Right lobe of liver (tissue), 6 donors: ENCODE results near the gene SNRNP40. TPM values are rescaled to one million over a fixed set of nuclear protein-coding genes. Genes with fewer than 3 reads are reported as not detected.

Source experiments
- ATAC-seq, 4 donors: fragments of 200-7000 bp; cut with Tn5 transposase; one replicate each; pipeline ENCODE4 v1.9.1; 2020; ENCODE audit warnings: mild to moderate bottlenecking in 4 of 4, moderate library complexity in 4 of 4
- DNase-seq, 3 donors: peaks; one replicate each; pipeline ENCODE4 v3.0.0-alpha.2; 2020
- H3K27ac ChIP-seq, 3 donors: fragments of 200-600 bp; one replicate each; pipeline ENCODE4 v1.8.0; 2022
- H3K27me3 ChIP-seq, 2 donors: fragments of 200-600 bp; one replicate each; pipeline ENCODE4 v1.8.0; 2022
- H3K36me3 ChIP-seq, 4 donors: fragments of 200-600 bp; sonication (generic) in 1 of 4; one replicate each; pipeline versions ENCODE4 v1.5.1 to v1.8.0; 2017 to 2022; ENCODE audit warnings: control low read depth in 1 of 4
- H3K4me1 ChIP-seq, 4 donors: fragments of 200-600 bp; sonication (generic) in 1 of 4; one replicate each; pipeline versions ENCODE4 v1.5.1 to v1.8.0; 2017 to 2022; ENCODE audit warnings: control low read depth in 1 of 4
- H3K4me3 ChIP-seq, 3 donors: fragments of 200-600 bp; one replicate each; pipeline ENCODE4 v1.8.0; 2022
- H3K9me3 ChIP-seq, 4 donors: fragments of 200-600 bp; sonication (generic) in 1 of 4; one replicate each; pipeline versions ENCODE4 v1.5.1 to v1.8.0; 2017 to 2022; ENCODE audit warnings: control low read depth in 1 of 4
- POLR2A ChIP-seq: fragments of 450-650 bp; IDR thresholded peaks from one replicate; pipeline ENCODE4 v1.6.1; 2017; ENCODE audit warnings: antibody characterized with exemption, mild to moderate bottlenecking
- WGBS: methylation state at CpG from one replicate; pipeline ENCODE4 v1.1.6; 2018; ENCODE audit warnings: low coverage, low lambda C conversion rate; ENCODE audit not compliant: insufficient coverage; ENCODE audit errors: missing lambda C conversion rate; 5-methylcytosine and 5-hydroxymethylcytosine counted together
- intact Hi-C, 2 donors: fragments of 100-400 bp; cut with DNase I; formaldehyde crosslinking; loops; one replicate each; pipeline versions ENCODE4 v1.11.2 to v1.14.1; 2022
- total RNA-seq, 6 experiments: library from RNA; depleted of rRNA in 2 of 6; stranded (reverse); fragments of >200 nt in 2 of 6; fragmentation: NEBNext Ultra II Directional in 3 of 6; extraction: Animal tissue kit (Norgen Biotek cat#: 25700) in 3 of 6; gene quantifications; one replicate each; pipeline versions ENCODE4 v1.1.0 to v1.2.4, GENCODE V29; 2016 to 2023
- TF ChIP-seq, protein P1 (sequence below), 4 donors: fragments of 200-600 bp in 3 of 4; fragments of 450-650 bp in 1 of 4; IDR thresholded peaks; one replicate each; pipeline versions ENCODE4 v1.5.1 to v1.8.0; 2016 to 2022; ENCODE audit warnings: antibody characterized with exemption in 4 of 4, mild to moderate bottlenecking in 2 of 4
- donor health status: DM: no; HTN: yes; CAD: no.
- donor health status: DM: no; HTN: no; CAD: no.
- donor health status: DM: no; HTN: no; CAD: no.
- donor health status: DM: no; HTN: yes; CAD: no.
- donor health status: DM: no; HTN: yes; CAD: no.

The SNRNP40 gene
- total RNA-seq, 6 experiments from 2014 or later = 12.2 to 18.9 (median 14.9) TPM

GRCh38 chr1:31216016-31216415 lies 80.6 kb downstream of the SNRNP40 start:
- Histone ChIP-seq H3K27ac (no peak overlapping the region), H3K4me1 (no peaks in the 10 kb centered on the region), H3K36me3 (no peaks in the 10 kb centered on the region), H3K4me3 (no peak overlapping the region), H3K27me3 (no peaks in the 10 kb centered on the region), H3K9me3 (no peaks in the 10 kb centered on the region)
- TF ChIP-seq, protein P1, sequence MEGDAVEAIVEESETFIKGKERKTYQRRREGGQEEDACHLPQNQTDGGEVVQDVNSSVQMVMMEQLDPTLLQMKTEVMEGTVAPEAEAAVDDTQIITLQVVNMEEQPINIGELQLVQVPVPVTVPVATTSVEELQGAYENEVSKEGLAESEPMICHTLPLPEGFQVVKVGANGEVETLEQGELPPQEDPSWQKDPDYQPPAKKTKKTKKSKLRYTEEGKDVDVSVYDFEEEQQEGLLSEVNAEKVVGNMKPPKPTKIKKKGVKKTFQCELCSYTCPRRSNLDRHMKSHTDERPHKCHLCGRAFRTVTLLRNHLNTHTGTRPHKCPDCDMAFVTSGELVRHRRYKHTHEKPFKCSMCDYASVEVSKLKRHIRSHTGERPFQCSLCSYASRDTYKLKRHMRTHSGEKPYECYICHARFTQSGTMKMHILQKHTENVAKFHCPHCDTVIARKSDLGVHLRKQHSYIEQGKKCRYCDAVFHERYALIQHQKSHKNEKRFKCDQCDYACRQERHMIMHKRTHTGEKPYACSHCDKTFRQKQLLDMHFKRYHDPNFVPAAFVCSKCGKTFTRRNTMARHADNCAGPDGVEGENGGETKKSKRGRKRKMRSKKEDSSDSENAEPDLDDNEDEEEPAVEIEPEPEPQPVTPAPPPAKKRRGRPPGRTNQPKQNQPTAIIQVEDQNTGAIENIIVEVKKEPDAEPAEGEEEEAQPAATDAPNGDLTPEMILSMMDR (IDR thresholded peaks at IDR 0.05) = no peak
- TF ChIP-seq POLR2A = no peak
- intact Hi-C loops = no loop called here
- WGBS = 38% methylated on average over 9 of the region's 10 CpGs
- DNase-seq (peak in 1 of 3 donors; percentile 43), ATAC-seq (peak in 3 of 4 donors; percentile 26 to 54 (median 49))

DNA sequence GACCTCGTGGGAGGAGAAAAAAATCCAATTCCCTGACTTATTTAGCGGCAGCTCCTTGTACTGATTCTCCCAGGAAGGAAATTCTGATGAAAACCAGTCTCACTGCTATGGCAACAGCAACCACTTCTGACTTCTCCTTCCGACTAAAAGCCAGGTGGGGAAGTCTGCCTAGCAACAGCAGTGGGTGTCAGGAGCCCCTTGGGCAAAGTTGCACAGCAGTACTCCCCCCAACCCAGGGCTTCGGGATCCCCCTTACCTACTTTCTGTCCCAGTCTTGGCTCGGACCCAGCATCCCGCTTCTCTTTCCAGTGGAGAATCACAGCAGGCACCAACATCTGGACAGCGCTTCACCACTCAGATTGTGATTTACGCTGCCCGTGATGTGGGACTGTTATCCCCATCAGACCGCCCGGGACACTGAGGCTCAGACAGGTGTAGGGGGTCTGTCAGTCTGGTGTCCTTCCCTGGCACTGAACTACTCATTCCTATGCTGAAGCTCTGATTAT lies 81.5 kb downstream of the SNRNP40 start:
- Histone ChIP-seq H3K36me3 (no peaks in the 10 kb centered on the region), H3K27ac (no peak overlapping the region), H3K9me3 (no peaks in the 10 kb centered on the region), H3K4me3 (no peak overlapping the region), H3K27me3 (no peaks in the 10 kb centered on the region), H3K4me1 (no peaks in the 10 kb centered on the region)
- no peak for DNase-seq
- 49% methylated on average over 6 of the region's 11 CpGs for WGBS
- intact Hi-C loops = no loop called here
- TF ChIP-seq, protein P1 (IDR thresholded peaks at IDR 0.05) = no peak
- TF ChIP-seq POLR2A = no peak
- ATAC-seq = no peak

- TF ChIP-seq, protein P1 (IDR thresholded peaks at IDR 0.05) = no peak
- TF ChIP-seq POLR2A = no peak
- no peak for DNase-seq
- 59% methylated on average over 8 of the region's 12 CpGs for WGBS
- Histone ChIP-seq H3K4me3 (no peak overlapping the region), H3K9me3 (no peaks in the 10 kb centered on the region), H3K27me3 (no peaks in the 10 kb centered on the region), H3K4me1 (no peaks in the 10 kb centered on the region), H3K36me3 (no peaks in the 10 kb centered on the region), H3K27ac (no peak overlapping the region)
- no peak for ATAC-seq
- intact Hi-C loops = no loop called here
Observed at GRCh38 chr1:31214316-31215064, 82.1 kb downstream of the SNRNP40 start.

Other genes with a start within 250 kb of the SNRNP40 start
- 10 to 100 TPM; 30.9 to 51.6 (median 42.0) TPM for gene PUM1, start 231.1 kb downstream of the SNRNP40 start, total RNA-seq
- not detected for gene NKAIN1, start 56.9 kb downstream of the SNRNP40 start, total RNA-seq
- gene ZCCHC17, start 244 bp upstream of the SNRNP40 start, total RNA-seq = 1 to 10 TPM; 6.3 to 9.9 (median 7.3) TPM
- 1 to 10 TPM; 1.3 to 8.3 (median 4.6) TPM for gene FABP3, start 76.3 kb upstream of the SNRNP40 start, total RNA-seq
- 100 to 1,000 TPM in 3 of 6 experiments, 10 to 100 TPM in 3; 59.7 to 117 (median 86.9) TPM for gene SERINC2, start 116.4 kb upstream of the SNRNP40 start, total RNA-seq